Stimulated activated CD8-positive, alpha-beta memory T cell treated with anti-CD3 and anti-CD28 coated beads, Interleukin-15, amount 100 ng/mL, for 48 hours (primary cell): ENCODE measurements around the gene BAHCC1.
"Not testable (repeated sequence)": the region's sequence is repeated elsewhere in the genome, so short reads cannot be mapped to it uniquely, and the experiment has no call there.

Source experiments
- DNase-seq, 2 donors: peaks; one replicate each; pipeline ENCODE4 v3.0.0-alpha.2; 2020; ENCODE audit warnings: low read depth in 2 of 2

Gene BAHCC1

DNA sequence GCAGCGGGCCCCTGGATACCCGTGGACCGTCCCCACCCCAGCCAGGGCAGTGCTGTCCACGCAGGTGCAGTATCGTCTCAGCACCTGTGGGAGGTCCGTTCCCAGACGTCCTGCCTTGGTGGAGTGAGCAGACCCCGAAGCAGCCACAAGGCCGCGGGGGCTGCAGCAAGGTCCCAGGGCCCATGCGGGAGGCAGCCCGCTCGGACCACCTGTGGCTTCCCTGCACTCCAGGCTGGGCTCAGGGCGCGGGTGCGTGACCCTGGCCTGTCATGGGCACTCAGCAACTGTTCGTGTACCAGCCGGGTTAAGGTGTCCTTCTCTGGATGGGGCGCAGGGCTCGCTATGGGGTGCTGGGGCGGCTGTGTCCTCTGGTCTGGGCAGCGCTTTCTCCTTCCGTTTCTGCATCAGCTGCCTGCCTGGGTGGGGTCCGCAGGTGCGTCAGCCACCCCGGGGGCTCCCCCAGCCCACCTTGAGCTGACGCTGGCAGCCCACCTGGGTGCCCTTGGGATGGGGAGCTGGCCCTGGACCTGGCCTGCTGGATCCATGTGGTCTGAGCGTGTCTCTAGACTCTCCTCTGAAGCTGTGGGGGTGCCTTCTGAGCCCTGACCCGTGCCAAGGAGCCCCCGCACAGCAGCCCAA, 18.4 kb downstream of the BAHCC1 start:
- no peak for DNase-seq

DNA sequence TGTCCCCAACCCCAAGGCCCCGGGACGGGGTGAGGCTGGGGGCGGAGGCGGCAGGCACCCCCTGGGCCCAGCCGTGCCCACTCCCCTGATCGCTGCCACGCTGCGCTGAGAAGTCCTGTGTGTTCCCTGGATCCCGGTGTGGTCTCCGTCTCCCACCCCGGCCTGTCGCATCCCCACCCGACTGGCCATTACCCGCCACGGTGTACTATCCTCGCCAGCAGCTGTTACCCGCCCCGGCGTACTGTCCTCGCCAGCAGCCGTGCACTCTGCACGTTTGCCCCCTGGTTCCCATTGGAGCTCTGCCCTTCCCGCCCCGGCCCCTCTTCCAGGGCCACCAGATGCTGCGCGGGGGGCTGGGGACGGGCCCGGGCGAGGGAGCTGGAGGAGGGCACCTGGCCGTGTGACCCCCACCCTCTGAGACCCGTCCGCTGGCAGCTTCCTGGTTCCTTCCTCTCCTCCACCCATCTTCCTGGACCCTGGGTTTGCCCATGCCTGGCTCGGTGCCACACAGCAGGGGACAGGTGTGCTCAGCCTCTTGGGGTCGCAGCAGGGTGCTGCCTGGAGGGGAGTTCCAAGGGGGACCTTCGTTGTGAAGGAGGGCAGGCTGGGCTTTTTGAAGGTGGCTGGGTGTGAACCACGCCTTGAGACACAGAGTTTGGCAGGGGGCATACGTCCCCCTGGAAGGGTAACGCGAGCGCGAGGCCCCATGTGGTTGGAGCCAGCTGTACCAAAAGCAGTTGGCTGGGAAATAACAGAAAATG, 19.7 kb downstream of the BAHCC1 start:
- no peak for DNase-seq

DNA sequence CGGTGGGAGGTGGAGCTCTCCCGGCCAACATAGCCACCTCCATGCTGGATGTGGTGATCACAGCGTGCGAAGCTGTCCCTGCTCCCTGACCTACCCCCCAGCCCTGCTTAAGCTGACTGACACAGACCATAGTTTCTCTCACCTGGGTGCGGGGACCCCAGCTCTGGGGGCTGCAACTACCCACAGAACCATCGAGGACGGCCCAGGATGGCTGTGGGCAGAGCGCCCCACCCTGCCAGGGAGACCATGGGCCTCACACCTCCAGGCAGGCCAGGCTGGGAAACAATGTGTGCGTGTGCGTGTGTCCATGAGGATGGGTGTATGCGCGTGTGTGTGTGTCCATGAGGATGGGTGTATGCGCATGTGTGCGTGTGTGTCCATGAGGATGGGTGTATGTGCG, 20.4 kb downstream of the BAHCC1 start:
- no peak for DNase-seq

DNA sequence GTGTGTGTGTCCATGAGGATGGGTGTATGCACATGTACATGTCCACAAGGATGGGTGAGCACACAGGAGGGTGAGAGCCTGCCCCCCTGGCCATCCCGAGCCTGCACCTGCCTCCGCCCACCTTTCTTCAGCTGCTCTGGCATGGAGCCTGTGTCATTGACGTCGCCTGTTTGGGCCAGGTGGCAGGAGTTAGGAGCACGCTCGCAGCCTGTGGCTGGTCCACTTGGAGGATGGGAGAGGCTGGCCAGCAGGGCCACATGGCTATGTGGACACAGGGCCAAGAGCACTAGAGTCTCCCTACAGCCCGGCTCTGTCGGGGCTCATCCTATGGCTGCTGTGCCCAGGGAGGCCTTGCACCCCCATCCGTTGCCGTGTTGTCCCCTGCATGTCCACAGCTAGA, 21.4 kb downstream of the BAHCC1 start:
- no peak for DNase-seq

DNA sequence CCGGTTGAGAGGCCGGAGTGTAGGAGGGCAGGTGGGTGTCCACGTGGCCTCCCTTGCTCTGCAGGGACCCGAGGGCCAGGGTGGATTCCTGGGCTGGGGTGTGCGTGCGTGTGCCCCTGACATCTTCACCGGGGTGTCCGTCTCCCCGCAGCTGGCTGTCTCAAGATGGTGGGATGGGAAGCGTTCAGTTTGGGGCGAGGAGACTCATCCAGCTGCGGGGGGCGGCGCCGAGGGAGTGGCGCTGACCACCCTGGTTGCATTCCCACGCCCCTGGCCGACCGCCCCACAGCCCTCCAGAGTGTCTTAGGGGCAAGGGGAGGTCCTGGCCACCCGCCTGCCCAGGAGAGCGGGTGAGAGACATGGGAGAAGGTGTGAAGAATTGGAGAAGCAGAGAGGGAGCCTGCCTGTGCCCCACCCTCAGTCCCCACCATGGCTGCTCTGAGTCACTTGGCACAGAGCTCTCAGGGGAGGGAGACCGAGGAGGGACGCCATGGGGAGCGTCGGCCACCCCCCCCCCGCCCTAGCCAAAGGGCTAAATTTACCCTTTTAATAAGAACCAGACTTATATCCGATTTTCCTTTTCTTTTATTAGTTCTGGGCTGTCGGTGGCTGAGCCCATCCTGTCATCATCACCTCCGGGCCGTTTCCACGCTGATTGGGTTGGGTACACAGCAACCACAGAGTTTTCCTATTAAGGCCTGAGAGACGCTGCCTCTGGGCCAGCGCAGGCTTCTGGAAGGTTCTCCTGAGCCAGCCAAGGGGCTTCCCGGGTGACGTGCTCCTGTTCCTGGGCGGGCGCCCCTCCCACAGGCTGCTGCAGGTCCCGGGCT, 22.0 kb downstream of the BAHCC1 start:
- no peak for DNase-seq

GRCh38 chr17:81417879-81418709, 22.8 kb downstream of the BAHCC1 start:
- DNase-seq, result no peak

GRCh38 chr17:81418710-81419318, 23.6 kb downstream of the BAHCC1 start:
- no peak for DNase-seq

DNA sequence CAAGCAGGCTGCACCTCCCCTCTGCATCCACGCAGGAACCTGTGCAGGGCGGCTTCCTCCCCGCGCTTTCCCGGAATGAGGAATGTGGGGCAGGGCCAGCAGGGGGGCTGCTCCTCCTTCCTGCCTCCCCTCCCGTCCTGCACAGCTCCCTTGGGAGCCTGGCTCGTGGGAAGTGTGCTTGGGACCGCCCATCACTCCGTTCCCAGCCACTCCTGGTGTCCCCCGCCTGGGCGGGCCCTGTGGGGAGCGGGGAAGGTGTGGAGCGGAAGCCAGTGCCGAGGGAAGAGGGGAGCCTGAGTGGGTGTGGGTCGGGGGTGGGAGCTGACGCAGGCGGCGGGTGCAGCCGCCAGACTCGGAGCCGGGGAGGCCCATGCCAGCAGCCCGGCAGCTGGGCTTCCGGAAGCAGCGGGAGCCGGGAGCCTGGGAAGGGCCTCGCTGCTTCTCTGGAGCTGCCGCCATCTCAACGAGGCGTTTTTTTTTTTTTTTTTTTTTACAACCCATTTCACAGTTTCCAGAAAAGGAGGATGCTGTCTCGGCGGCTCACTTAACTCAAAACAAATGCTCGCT, 24.1 kb downstream of the BAHCC1 start:
- no peak for DNase-seq

DNA sequence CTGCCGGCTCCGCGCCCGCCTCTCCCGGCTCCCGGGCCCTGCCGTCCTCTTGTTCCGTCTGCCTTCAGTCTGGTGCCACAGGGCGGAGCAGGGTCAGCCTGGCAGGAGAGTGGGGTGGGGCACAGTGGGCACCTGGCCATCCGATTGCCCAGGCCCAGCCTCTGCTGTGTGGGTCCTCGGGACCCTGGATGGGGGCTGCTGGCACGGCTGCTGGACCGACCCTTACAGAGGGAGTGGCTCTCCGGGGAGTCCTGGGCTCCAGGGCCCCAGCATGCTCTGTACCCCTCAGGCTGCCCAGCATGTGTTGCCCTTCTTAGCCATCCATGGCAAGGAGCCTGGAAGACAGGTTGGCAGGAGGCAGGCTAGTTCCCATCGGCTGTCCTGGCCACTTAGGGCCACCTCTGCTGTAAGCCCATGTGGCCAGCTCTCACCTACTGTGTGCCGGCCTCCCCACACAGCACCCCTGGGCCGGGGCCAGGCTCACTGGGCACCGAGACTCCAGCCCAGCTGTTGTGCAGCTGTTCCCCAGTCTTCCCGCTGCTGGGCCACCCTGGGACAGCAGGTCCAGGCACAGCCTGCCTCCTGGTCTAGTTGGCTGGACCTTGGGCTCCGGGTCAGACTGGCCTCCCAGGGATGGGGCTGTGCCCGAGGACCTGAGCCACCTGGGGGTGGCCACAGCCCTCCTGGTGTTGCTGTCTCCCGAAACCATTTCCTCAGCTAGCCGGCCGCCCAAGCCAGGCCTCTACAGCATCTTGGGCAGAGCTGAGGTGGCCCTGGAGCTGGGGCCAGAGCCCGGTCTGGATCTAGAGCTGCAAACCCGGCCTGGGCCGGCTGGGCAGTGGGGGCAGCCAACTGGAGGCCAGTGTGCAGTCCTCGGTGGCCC, 24.9 kb downstream of the BAHCC1 start:
- DNase-seq, result no peak

DNA sequence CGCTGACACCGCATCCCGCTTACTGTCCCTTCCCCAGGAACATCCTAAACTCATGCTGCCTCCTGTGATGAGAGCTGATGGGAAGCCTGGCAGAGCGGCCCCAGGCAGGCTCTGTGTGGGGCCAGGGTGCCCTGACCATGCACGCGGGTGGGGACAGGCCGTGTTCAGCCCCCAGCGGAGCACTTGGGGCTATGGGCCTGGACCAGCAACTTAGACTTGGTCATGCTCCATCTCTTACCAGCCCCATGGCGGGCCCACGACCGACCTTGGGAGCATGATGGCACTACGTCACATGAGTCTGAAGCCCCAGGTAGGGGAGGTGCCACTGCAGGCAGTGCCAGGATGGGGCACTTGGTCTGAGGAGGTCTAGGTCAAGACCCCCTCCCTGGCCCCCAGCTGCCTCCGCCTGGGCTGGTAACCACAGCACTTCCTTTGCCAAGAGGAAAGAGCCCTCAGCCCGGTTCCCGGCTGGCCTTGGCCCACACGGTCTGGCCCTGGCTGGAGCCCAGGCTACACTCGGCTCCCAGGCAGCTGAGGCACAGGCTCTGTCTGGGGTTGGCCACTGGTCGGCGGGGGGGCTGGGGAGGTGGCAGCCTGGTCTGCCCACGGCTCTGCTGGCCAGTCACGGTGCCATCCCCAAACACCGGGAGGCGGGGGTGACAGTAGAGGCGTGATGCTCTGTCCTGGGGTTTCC, 25.7 kb downstream of the BAHCC1 start:
- no peak for DNase-seq

- DNase-seq, result no peak
Measured at GRCh38 chr17:81422776-81423697, 27.8 kb downstream of the BAHCC1 start.

- no peak for DNase-seq
Measured at GRCh38 chr17:81423698-81424071, 28.4 kb downstream of the BAHCC1 start.

DNA sequence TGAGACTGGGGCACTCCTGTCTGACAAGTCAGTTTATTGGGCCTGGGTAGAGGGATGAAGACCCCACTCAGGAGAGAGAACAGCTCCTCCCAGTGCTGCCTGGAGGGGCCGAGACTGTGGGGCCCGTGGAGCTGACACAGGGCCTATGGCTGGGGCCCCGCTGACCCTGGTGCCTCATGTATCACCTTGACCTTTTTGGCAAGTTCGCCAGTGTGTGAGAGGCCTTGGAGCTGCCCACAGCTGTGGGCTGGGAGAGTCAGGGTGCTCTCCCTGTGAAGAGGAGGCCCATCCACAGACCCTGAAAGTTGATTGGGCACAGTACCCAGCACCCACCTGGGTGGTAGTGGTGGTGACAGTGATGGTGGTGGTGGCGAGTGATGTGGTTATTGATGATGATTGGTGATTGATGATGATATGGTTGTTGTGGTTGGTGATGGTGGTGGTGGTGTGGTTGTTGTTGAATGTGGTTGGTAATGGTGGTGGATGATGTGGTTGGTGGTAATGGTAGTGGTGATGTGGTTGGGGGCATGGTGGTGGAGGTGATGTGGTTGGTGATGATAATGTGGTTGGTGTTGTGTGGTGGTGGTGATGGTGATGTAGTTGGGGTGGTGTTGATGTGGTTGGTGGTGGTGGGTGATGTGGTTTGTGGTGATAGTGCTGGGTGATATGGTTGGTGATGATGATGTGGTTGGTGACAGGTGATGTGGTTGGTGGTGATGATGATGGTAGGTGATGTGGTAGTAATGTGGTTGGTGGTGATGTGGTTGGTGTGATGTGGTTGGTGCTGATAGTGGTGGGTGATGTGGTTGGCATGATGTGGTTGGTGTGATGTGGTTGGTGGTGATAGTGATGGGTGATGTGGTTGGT, 29.1 kb downstream of the BAHCC1 start:
- DNase-seq, result no peak

DNA sequence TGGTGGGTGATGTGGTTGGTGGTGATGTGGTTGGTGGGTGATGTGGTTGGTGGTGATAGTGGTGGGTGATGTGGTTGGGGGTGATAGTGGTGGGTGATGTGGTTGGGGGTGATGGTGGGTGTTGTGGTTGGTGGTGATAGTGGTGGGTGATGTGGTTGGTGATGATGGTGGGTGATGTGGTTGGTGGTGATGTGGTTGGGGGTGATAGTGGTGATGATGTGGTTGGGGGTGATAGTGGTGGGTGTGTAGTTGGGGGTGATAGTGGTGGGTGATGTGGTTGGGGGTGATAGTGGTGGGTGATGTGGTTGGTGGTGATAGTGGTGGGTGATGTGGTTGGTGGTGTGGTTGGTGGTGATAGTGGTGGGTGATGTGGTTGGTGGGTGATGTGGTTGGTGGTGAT, 29.8 kb downstream of the BAHCC1 start:
- DNase-seq, result not testable (repeated sequence)

GRCh38 chr17:81425716-81426392, 30.6 kb downstream of the BAHCC1 start:
- DNase-seq, result not testable (repeated sequence)

- DNase-seq, result no peak
Measured at GRCh38 chr17:81426393-81427172, 31.3 kb downstream of the BAHCC1 start.
